OCI-LY1 (cell line): ENCODE results near the gene SHOX.

Source experiments
- EZH2 ChIP-seq: fragments of 200-600 bp; sonication (generic), shearing (Covaris generic); IDR thresholded peaks from 2 replicates; pipeline ENCODE4 v1.8.0; 2017; ENCODE audit warnings: borderline replicate concordance, mixed run types, mild to moderate bottlenecking, antibody characterized with exemption, low read length, moderate library complexity, mixed read lengths
- TF ChIP-seq, protein P1 (sequence below): fragments of 200-600 bp; sonication (generic), shearing (Covaris generic); IDR thresholded peaks from 2 replicates; pipeline ENCODE4 v1.5.1; 2017; ENCODE audit warnings: mild to moderate bottlenecking, antibody characterized with exemption, low read length, moderate library complexity, mixed read lengths

DNA sequence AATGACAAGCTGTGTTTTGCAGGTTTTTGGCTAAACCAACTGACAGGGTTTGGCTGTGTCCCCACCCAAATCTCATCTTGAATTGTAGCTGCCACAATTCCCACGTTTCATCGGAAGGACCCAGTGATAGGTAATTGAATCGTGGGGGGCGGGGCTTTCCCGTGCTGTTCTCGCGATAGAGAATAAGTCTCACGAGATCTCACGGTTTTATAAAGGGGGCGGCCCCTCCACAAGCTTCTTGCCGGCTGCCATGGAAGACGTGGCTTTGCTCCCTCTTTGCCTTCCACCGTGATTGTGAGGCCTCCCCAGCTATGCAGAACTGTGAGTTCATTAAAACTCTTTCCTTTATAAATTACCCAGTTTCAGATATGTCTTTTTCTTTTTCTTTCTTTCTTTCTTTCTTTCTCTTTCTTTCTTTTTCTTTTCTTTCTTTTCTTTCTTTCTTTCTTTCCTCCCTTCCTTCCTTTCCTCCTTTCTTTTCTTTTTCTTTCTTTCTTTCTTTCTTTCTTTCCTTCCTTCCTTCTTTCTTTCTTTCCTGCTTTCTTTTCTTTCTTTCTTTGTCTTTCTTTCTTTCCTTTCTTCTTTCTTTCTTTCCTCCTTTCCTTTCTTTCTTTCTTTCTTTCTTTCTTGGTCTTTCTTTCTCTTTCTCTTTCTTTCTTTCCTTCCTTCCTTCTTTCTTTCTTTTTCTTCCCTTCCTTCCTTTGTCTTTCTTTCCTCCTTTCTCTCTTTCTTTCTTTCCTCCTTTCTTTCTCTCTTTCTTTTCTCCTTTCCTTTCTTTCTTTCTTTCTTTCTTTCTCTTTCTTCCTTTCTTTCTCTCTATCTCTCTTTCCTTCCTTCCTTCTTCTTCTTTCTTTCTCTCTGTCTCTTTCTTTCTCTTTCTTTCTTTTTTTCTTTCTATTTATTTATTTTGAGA is 54.8 kb downstream of the SHOX start:
- TF ChIP-seq, protein P1, sequence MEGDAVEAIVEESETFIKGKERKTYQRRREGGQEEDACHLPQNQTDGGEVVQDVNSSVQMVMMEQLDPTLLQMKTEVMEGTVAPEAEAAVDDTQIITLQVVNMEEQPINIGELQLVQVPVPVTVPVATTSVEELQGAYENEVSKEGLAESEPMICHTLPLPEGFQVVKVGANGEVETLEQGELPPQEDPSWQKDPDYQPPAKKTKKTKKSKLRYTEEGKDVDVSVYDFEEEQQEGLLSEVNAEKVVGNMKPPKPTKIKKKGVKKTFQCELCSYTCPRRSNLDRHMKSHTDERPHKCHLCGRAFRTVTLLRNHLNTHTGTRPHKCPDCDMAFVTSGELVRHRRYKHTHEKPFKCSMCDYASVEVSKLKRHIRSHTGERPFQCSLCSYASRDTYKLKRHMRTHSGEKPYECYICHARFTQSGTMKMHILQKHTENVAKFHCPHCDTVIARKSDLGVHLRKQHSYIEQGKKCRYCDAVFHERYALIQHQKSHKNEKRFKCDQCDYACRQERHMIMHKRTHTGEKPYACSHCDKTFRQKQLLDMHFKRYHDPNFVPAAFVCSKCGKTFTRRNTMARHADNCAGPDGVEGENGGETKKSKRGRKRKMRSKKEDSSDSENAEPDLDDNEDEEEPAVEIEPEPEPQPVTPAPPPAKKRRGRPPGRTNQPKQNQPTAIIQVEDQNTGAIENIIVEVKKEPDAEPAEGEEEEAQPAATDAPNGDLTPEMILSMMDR: no peak
- no peak for TF ChIP-seq EZH2
